Stimulated activated CD8-positive, alpha-beta memory T cell treated with anti-CD3 and anti-CD28 coated beads, Interleukin-4, amount 100 ng/mL, for 48 hours (primary cell): ENCODE results near the gene NSUN6.

Experiments used
- DNase-seq: peaks from one replicate; pipeline ENCODE4 v3.0.0-alpha.2; 2020

NSUN6 gene

GRCh38 chr10:18497806-18498369 is 153.5 kb downstream of the NSUN6 start:
- DNase-seq, result no peak
